DMS79 treated with DMSO at 0.1 percent for 48 hours (cell line): ENCODE measurements around the gene PLET1.
A peak's percentile ranks its signal among the peaks of the same experiment; 100 is the strongest.

Source experiments
- DNase-seq: peaks from one replicate; lab custom pipeline; 2025; lab: John Stamatoyannopoulos, UW

Gene PLET1

GRCh38 chr11:112241486-112241885, 19.2 kb downstream of the PLET1 start:
- no peak for DNase-seq

GRCh38 chr11:112238041-112238440, 22.6 kb downstream of the PLET1 start:
- no peak for DNase-seq

GRCh38 chr11:112237451-112237850, 23.2 kb downstream of the PLET1 start:
- DNase-seq, result no peak

GRCh38 chr11:112235750-112236390, 24.8 kb downstream of the PLET1 start:
- no peak for DNase-seq

- no peak for DNase-seq
Measured at GRCh38 chr11:112231952-112232351, 28.7 kb downstream of the PLET1 start.

GRCh38 chr11:112229746-112230433, 30.8 kb downstream of the PLET1 start:
- no peak for DNase-seq

- DNase-seq, result no peak
Measured at GRCh38 chr11:112229159-112229558, 31.5 kb downstream of the PLET1 start.

GRCh38 chr11:112228706-112229105, 32.0 kb downstream of the PLET1 start:
- DNase-seq, result no peak

GRCh38 chr11:112227471-112227870, 33.2 kb downstream of the PLET1 start:
- no peak for DNase-seq

GRCh38 chr11:112226831-112227401, 33.7 kb downstream of the PLET1 start:
- peak; percentile 73 for DNase-seq

- peak; percentile 86 for DNase-seq
Measured at GRCh38 chr11:112226062-112226830, 34.4 kb downstream of the PLET1 start, which contains the start of gene PTS. PTS (plus strand) TSS chr11:112226428; CDS start chr11:112226444, 16 bp downstream.

GRCh38 chr11:112225753-112226061, 35.0 kb downstream of the PLET1 start:
- no peak for DNase-seq

- no peak for DNase-seq
Measured at GRCh38 chr11:112223754-112224532, 36.7 kb downstream of the PLET1 start.

- no peak for DNase-seq
Measured at GRCh38 chr11:112223121-112223520, 37.5 kb downstream of the PLET1 start.

- no peak for DNase-seq
Measured at GRCh38 chr11:112222303-112222702, 38.4 kb downstream of the PLET1 start.

- DNase-seq, result no peak
Measured at GRCh38 chr11:112221274-112221835, 39.3 kb downstream of the PLET1 start.

- peak; percentile 85 for DNase-seq
Measured at GRCh38 chr11:112219476-112220232, 41.0 kb downstream of the PLET1 start.

- no peak for DNase-seq
Measured at GRCh38 chr11:112216561-112217105, 44.0 kb downstream of the PLET1 start.

- no peak for DNase-seq
Measured at GRCh38 chr11:112215621-112216020, 45.0 kb downstream of the PLET1 start.

GRCh38 chr11:112213753-112214152, 46.9 kb downstream of the PLET1 start:
- no peak for DNase-seq

- DNase-seq, result no peak
Measured at GRCh38 chr11:112212710-112213109, 48.0 kb downstream of the PLET1 start.
